Esophagus (tissue), 2 donors: Measurements from ENCODE around the gene ACSL6. TPM values are rescaled to one million over a fixed set of nuclear protein-coding genes. Genes with fewer than 3 reads are reported as not detected.

ENCODE experiments used
- H3K27ac ChIP-seq, 2 donors: one replicate each; pipeline ENCODE4 v1.5.1; 2013; ENCODE audit warnings: low read depth in 2 of 2, mild to moderate bottlenecking in 2 of 2, inconsistent platforms in 1 of 2, low read length in 1 of 2, moderate library complexity in 1 of 2
- H3K27me3 ChIP-seq, 2 donors: one replicate each; pipeline ENCODE4 v1.6.1; 2013; ENCODE audit warnings: low read length in 2 of 2, control low read depth in 1 of 2, mild to moderate bottlenecking in 1 of 2; ENCODE audit not compliant: insufficient read depth in 2 of 2, control insufficient read depth in 1 of 2
- H3K36me3 ChIP-seq, 2 donors: one replicate each; pipeline ENCODE4 v1.6.1; 2013; ENCODE audit warnings: low read length in 1 of 2; ENCODE audit not compliant: control insufficient read depth in 2 of 2, insufficient read depth in 2 of 2
- H3K4me1 ChIP-seq, 2 donors: one replicate each; pipeline ENCODE4 v1.6.1; 2013; ENCODE audit warnings: low read length in 1 of 2; ENCODE audit not compliant: control insufficient read depth in 2 of 2, insufficient read depth in 2 of 2
- H3K4me3 ChIP-seq, 2 donors: one replicate each; pipeline ENCODE4 v1.5.1; 2013; ENCODE audit warnings: low read length in 2 of 2, mild to moderate bottlenecking in 2 of 2, low read depth in 1 of 2, moderate library complexity in 1 of 2
- H3K9me3 ChIP-seq, 2 donors: one replicate each; pipeline ENCODE4 v1.6.1; 2013; ENCODE audit warnings: mild to moderate bottlenecking in 2 of 2, low read depth in 1 of 2, low read length in 1 of 2, moderate library complexity in 1 of 2; ENCODE audit not compliant: control insufficient read depth in 2 of 2, insufficient read depth in 1 of 2
- WGBS, 2 donors: extraction: QIAGEN DNeasy Blood & Tissue Kit; methylation state at CpG; one replicate each; pipeline ENCODE4 v1.1.7; 2013; 5-methylcytosine and 5-hydroxymethylcytosine counted together
- polyA plus RNA-seq, 2 donors: library from polyadenylated mRNA; stranded (reverse); fragments of 200-250 nt; gene quantifications; one replicate each; pipeline ENCODE4 v1.2.3, GENCODE V29; 2013
- donor health status: healthy with polysubstance abuse.
- donor health status: Bipolar disorder and iron deficiency.

Gene ACSL6
- polyA plus RNA-seq, 2 donors, result 0.28 to 0.29 TPM

- Histone ChIP-seq H3K36me3 (no peaks in the 10 kb centered on the region), H3K4me1 (no peaks in the 10 kb centered on the region), H3K27me3 (no peaks in the 10 kb centered on the region), H3K4me3 (no peak overlapping the region), H3K9me3 (peaks cover 0 to 2% of the 10 kb centered on the region in 2 donors), H3K27ac (no peak overlapping the region)
- WGBS, 2 donors, result 56 to 69% methylated on average over 6 of the region's 6 CpGs
Measured at GRCh38 chr5:131996210-131997025, 15.0 kb downstream of the ACSL6 start.

DNA sequence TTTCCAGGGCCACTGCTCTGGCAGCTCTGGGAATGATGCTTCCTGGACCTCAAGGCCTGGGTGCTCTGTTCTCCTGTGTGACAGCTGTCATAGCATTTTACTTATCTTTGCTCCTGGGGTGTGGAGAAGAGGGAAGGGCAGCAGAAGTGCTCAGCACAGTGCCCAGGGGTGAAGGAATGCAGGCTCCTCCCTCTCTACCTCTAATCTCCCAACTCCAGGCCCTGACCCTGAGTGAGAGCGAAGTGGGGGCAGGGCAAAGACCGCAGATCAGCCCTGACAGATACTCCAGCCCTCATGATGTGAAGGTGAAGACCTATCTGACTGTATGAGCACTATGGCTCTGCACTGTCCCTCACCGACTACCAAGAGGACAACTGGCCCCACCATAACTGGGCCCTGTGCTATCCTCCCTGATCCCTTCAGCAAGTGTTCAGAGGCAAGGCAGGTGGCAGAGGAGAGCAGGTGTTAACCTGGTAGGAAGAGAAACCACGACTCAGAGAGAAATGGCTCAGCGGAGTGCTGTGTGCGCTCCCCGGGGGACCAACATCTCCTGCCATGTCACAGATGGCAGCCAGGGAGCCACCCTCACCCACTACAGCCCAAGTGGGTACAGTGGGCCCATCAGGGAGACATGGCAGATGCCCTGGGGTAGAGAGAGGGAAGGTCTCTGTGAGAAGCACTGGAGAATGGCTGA lies 16.8 kb downstream of the ACSL6 start:
- Histone ChIP-seq H3K4me3 (no peak overlapping the region), H3K27me3 (no peaks in the 10 kb centered on the region), H3K9me3 (peaks cover 0 to 2% of the 10 kb centered on the region in 2 donors), H3K36me3 (no peaks in the 10 kb centered on the region), H3K4me1 (no peaks in the 10 kb centered on the region), H3K27ac (no peak overlapping the region)
- WGBS, 2 donors, result 75 to 85% methylated on average over 7 of the region's 7 CpGs

GRCh38 chr5:131994090-131994489 lies 17.4 kb downstream of the ACSL6 start:
- WGBS, 2 donors, result 79 to 87% methylated on average over 7 of the region's 7 CpGs
- Histone ChIP-seq H3K4me3 (no peak overlapping the region), H3K27ac (no peak overlapping the region), H3K4me1 (no peaks in the 10 kb centered on the region), H3K27me3 (no peaks in the 10 kb centered on the region), H3K36me3 (no peaks in the 10 kb centered on the region), H3K9me3 (peaks cover 0 to 2% of the 10 kb centered on the region in 2 donors)

- H3K27ac ChIP-seq, result no peak overlapping the region
- H3K27me3 ChIP-seq, result no peaks in the 10 kb centered on the region
- no peak overlapping the region for H3K4me3 ChIP-seq
- H3K4me1 ChIP-seq, result no peaks in the 10 kb centered on the region
- no peaks in the 10 kb centered on the region for H3K36me3 ChIP-seq
- peaks cover 0 to 2% of the 10 kb centered on the region in 2 donors for H3K9me3 ChIP-seq
- 91 to 95% methylated on average over 4 of the region's 4 CpGs for WGBS, 2 donors
Measured at GRCh38 chr5:131993676-131994075, 17.8 kb downstream of the ACSL6 start.

- Histone ChIP-seq H3K27ac (no peak overlapping the region), H3K9me3 (peaks cover 0 to 2% of the 10 kb centered on the region in 2 donors), H3K4me3 (no peak overlapping the region), H3K4me1 (peaks cover 0 to 6% of the 10 kb centered on the region in 2 donors), H3K27me3 (no peaks in the 10 kb centered on the region), H3K36me3 (no peaks in the 10 kb centered on the region)
- 81 to 82% methylated on average over 5 of the region's 5 CpGs for WGBS, 2 donors
Measured at GRCh38 chr5:131992370-131992769, 19.1 kb downstream of the ACSL6 start.

- no peaks in the 10 kb centered on the region for H3K9me3 ChIP-seq
- 64 to 73% methylated on average over 10 of the region's 10 CpGs for WGBS, 2 donors
- no peak overlapping the region for H3K27ac ChIP-seq
- no peaks in the 10 kb centered on the region for H3K36me3 ChIP-seq
- no peak overlapping the region for H3K4me3 ChIP-seq
- H3K4me1 ChIP-seq, result peaks cover 0 to 9% of the 10 kb centered on the region in 2 donors
- no peaks in the 10 kb centered on the region for H3K27me3 ChIP-seq
Measured at GRCh38 chr5:131991593-131992324, 19.7 kb downstream of the ACSL6 start.

DNA sequence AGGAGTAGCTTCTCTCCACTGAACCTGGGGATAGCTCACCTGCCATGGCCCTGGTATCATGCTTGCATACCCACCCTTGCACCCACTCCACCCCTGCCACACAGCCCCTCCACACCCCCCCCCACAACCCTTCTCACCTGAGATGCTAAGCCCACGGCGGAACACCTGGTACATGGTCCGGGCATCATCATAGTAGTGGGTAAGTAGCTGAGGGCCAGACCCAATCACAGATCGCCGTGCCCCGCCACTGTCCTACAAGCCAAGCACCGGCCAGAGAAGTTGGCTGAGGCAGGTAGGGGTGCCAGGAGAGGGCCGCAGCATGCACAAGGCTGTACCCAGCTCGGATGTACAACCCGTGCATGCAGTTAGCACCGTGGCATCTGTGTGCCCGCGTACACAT lies 20.7 kb downstream of the ACSL6 start:
- Histone ChIP-seq H3K4me1 (peaks cover 0 to 9% of the 10 kb centered on the region in 2 donors), H3K36me3 (no peaks in the 10 kb centered on the region), H3K4me3 (no peak overlapping the region), H3K9me3 (no peaks in the 10 kb centered on the region), H3K27me3 (no peaks in the 10 kb centered on the region), H3K27ac (no peak overlapping the region)
- 95% methylated on average over 13 of the region's 13 CpGs for WGBS, 2 donors

DNA sequence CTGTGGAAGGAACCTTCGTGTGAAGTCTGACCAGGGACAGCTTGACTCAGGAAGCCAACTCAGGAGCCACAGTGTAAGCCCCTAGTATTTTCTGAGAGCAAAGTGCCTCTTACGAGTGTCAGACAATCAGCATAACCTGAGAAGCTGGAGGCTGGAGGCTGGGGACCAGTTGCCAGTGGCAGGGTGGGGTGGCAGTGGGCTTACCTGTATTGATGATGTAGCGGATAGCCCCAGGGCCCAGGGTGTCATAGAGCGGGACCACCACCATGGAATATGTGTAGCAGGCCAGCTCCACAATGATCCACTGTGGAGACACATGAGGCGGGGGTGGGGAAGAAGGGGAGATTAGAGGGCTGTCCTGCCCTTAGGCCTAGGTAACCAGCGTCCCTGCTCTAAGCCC lies 22.9 kb downstream of the ACSL6 start:
- Histone ChIP-seq H3K36me3 (no peaks in the 10 kb centered on the region), H3K9me3 (no peaks in the 10 kb centered on the region), H3K4me3 (no peak overlapping the region), H3K27ac (no peak overlapping the region), H3K27me3 (no peaks in the 10 kb centered on the region), H3K4me1 (peaks cover 1 to 11% of the 10 kb centered on the region in 2 donors)
- WGBS, 2 donors, result 83 to 88% methylated on average over 6 of the region's 6 CpGs

- Histone ChIP-seq H3K9me3 (no peaks in the 10 kb centered on the region), H3K36me3 (no peaks in the 10 kb centered on the region), H3K4me3 (no peak overlapping the region), H3K4me1 (peaks cover 4 to 11% of the 10 kb centered on the region in 2 donors), H3K27me3 (no peaks in the 10 kb centered on the region), H3K27ac (no peak overlapping the region)
- WGBS, 2 donors, result 63 to 77% methylated on average over 3 of the region's 3 CpGs
Measured at GRCh38 chr5:131987251-131987650, 24.2 kb downstream of the ACSL6 start.
